Right renal cortex interstitium (tissue), 3 donors: ENCODE data around the gene ZNF618. TPM values are rescaled to one million over a fixed set of nuclear protein-coding genes. Genes with fewer than 3 reads are reported as not detected.

Experiments
- DNase-seq, 3 donors: peaks; one replicate each; pipeline ENCODE4 v3.0.0-alpha.2; 2013; ENCODE audit warnings: low read depth in 3 of 3, low spot score in 2 of 3
- polyA plus RNA-seq, 3 donors: library from polyadenylated mRNA; unstranded; fragments of 120-200 nt; gene quantifications; one replicate each; pipeline ENCODE4 v1.2.1, GENCODE V29; 2013; ENCODE audit not compliant: insufficient read length in 3 of 3

Gene ZNF618
- polyA plus RNA-seq, 3 donors: 39.7 to 41.7 (median 39.9) TPM

GRCh38 chr9:113909421-113909820 is 33.3 kb downstream of the ZNF618 start:
- no peak for DNase-seq

DNA sequence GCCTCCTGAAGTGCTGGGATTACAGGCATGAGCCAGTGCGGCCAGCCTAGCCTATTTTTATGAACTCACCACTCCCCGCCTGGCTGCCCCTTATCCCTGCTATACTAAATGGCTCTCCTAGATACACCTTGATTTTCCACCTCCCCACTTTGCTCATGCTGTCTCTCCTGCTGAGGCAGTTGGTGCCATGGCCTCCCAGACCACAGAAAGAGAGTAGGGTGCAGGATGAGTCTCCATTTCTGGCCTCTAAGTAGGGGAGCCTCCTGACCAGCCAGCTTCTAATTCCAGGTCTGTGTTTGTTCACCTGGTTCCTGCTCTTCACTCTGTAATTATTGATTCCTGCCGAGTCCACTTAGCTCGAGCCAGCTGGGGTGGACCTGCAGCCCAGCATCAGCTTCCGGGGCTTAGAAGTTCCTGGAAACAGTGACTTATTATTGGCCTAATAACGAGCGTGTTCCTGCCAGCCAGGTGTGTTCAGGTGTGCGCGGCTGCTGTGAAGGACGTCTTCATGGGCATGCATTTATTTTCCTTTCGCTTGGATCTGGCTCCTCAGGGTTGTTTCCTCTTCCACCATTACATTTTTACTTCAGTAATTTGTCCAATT is 34.0 kb downstream of the ZNF618 start:
- DNase-seq: peak in 1 of 3 donors; percentile 29

DNA sequence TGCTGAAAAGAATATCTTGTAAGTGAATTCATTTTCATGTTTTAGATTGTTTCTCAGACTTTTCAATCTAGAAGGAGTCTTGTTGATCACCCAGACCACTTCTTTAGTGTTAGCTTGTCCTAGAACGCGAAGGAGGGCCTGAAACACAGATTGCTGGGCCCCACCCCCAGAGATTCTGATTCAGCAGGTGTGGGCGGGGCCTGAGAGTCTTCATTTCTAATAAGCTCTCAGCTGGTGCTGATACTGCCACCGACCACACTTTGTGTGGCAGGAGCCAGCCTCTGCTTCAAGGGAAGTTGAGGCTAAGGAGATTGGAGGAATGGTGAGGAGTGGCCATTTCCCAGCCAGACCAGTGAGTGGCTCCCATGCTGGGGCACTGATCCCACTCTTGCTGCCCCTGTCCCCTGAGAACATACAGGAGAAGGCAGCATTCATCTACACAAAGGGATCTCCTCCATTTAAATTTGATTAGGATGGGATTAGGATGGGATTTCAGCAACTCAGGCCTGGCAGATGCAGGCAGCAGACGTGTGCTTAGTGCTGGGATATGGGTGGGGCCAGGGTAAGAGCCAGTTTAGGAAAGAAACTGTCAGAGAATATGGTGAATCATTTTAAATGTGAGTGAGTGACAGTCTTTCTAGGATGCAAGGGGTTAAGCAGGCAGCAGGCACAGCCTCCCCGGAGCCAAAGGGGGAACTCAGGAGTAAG is 35.9 kb downstream of the ZNF618 start:
- no peak for DNase-seq

GRCh38 chr9:113912816-113913215 is 36.7 kb downstream of the ZNF618 start:
- no peak for DNase-seq

DNA sequence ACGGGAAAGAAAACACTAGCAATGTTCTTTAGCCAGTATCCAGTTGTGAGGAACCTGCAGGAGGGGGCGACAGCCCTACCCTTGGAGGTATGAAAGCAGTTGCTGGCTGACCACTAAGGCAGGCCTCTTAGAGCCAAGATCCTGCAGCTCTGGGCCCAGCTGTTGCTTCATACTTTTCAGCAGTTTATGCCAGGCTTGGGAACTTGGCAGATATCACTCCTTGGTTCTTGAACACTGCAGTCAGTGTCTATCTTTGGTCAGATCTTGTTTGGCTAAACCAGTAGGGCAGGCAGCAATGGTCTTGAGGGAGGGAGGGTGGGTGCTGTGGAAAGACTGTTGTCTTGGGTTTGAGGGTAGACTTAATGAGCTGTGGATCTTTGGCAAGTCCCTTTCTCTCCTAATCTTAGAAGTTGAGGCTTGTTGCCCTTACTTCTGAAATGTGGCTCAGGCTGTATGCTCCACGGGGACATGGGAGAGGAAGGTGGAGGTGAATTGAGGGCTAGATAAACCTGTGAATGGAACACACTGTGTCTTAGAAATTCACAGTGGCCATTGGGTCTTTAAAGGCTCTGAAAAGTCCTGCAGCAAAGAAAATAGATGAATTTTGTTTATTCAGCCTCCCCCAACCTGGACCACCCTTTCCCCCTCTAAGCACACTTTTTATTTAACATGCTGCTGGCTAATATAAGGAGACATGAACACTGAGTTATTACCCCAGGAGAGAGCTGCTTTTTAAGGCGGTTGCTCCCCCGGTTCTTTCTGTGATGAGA is 37.5 kb downstream of the ZNF618 start:
- DNase-seq: no peak

- no peak for DNase-seq
Observed at GRCh38 chr9:113914517-113914916, 38.4 kb downstream of the ZNF618 start.

GRCh38 chr9:113915817-113916434 is 39.8 kb downstream of the ZNF618 start:
- DNase-seq: no peak

DNA sequence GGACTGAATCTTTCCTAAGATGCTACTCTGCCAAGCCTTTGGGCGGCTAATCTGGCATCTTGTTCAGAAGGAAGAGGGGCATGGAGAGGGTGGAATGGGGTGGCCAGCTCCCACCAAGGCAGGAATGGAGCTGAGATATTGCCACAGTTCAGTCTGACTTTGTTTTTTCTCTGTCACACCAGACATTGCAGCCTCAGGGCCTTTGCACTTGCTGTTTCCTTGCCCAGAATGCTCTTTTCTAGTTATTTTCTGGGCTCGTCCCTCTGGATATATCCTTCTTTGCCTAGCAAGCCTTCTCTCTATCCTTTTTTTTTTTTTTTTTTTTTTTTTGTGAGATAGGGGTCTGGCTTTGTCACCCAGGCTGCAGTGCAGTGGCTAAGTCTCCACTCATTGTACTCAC is 40.8 kb downstream of the ZNF618 start:
- DNase-seq: no peak

- DNase-seq: no peak
Observed at GRCh38 chr9:113918697-113919350, 42.7 kb downstream of the ZNF618 start.

DNA sequence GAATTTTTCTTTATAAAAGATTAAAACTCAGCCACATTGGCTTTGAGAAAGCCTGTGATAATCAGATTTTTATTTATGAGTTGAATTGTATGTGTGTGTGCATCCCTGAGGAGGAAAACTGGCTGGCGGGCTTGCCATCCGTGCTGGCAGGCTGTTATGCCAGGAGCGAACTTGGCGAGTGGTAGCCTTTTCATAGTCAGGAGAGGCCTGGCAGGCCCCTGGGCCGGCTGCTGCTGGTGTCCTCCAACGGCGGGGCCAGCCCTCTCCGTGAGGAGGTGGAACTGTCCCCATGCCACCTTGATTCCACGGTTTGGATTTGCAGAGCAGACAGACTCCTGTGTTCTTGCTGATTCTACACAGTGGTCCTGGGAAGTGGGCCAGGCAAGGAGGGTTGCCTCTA is 43.3 kb downstream of the ZNF618 start:
- DNase-seq: no peak

DNA sequence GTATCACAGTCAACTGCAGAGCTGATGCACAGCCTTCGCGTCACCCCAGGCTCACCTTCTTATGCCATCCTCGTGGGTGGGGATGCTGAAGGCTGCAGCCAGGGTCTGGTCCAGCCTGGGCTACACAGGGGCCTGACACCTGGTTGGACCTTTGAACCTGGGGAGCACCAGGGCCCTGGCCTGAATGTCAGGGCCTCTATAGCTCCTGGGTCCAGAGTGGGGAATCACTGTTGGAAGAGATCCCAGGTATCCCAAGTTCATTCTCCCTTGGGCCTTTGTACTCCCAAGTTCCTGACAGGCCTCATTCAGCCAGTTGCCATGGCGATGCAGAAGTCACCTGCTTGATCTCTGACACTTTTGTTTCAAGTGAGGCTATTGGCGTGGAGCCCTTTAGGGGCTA is 43.8 kb downstream of the ZNF618 start:
- no peak for DNase-seq

DNA sequence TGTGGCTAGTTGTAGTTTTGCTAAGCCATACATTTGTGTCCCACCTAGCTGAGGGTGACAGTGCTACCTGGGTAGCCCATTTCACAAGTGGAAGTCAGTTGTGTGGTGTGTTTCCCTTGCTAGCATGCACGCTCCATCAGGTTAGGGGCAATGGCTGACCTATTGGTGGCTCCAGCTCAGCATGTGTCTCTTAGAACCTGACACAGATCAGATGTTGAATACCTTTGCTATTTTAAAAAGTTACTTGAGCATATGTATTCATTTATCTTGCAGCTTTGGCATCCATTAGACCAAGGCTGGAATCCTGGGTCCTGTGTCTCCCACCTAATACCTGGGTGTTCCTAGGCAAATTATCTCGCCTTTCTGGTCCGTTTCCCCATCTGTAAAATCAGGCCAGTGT is 44.8 kb downstream of the ZNF618 start:
- DNase-seq: no peak

DNA sequence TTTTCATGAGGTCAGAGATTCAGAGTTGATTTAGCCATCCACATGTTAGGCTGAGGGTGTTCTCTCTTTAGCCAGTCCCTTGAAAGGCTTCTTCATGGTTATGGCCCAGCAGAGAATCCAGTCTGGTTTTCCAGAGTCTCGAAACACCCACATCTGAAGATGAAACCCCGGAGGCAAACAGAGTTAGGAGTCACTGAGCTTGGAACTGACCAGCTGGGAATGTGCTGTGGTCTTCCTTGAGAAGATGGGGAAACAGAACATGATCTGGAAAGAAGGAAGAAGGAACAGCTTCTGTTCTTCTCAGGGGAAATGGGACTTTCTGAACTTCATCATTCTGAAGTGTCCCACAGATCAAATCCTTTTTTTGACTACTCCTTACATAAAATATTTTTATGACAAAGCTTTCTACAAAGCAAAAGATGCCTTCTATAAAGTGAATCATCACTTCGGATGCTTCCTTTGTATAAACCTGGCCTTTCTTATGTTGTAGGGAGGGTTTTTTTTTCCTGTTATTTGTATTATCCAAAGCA is 45.4 kb downstream of the ZNF618 start:
- no peak for DNase-seq

DNA sequence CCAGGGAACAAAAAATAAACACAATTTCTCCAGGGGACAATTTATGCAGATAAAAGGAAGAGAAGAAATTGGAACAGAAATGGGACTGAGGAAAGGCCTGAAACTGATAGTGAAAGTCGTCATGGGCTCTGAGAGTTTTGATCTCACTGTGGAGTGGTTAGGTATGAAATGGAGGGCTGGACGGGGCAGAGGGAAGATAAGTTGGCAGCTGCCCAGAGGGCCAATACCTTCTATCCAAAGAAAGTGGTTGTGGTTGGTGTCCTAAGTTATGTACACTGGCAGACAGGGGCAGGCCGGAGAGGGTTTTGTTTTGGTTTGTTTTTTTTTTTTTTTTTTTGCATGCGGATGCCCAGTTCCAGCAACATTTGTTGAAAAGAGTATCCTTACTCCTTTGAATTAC is 46.1 kb downstream of the ZNF618 start:
- no peak for DNase-seq

- no peak for DNase-seq
Observed at GRCh38 chr9:113926211-113926610, 50.1 kb downstream of the ZNF618 start.

DNA sequence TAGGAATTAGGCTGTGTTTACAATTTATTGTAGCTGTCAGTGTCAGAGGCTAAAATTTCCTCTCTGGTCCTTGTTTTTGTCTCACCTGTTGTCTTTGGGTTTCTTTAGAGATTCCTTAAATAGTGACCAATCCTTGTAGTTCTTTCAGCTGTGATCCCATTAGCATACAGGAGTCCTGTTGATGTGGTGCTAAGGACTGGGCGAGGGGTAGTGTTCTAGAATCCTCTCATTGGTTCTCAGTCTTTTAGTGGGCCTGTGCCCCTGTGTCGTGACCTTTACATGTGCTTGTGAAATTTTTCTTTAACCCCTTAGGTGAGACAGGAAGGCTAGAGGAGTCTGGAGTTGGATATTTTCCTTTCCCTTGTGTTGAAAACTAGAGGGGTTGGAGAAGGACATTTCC is 51.2 kb downstream of the ZNF618 start:
- DNase-seq: no peak

- DNase-seq: no peak
Observed at GRCh38 chr9:113928269-113928668, 52.2 kb downstream of the ZNF618 start.

GRCh38 chr9:113929634-113930389 is 53.7 kb downstream of the ZNF618 start:
- DNase-seq: no peak

- DNase-seq: no peak
Observed at GRCh38 chr9:113930390-113930783, 54.3 kb downstream of the ZNF618 start.

DNA sequence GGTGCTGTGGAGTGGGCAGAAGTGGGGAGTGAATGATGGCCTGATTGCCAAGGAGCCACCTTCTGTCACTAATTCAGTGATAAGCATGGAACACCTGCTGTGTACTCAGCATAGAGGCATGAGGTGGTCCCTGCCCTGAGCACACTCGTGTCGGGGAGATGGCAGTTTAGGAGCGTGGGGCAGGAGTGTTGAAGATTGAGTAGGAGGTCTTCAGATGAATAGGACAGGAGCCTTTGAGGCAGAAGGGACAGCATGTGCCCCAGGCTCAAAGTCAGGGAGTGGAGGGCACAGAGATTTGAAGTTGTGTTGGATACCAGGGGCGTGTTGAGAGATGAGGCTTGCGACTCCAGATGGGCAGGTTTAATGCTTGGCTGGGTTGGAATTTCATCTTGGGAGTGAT is 55.0 kb downstream of the ZNF618 start:
- DNase-seq: no peak
